ENCODE measurements around the gene STK24. TPM values are rescaled to one million over a fixed set of nuclear protein-coding genes. Genes with fewer than 3 reads are reported as not detected.

STK24 gene
- total RNA-seq, 4 donors from 2014 or later: 100 to 133 (median 124) TPM

GRCh38 chr13:98482476-98483444, 94.1 kb downstream of the STK24 start:
- no peak for TF ChIP-seq CTCF (IDR thresholded peaks at IDR 0.05; ENCODE audit: low read depth)

GRCh38 chr13:98480915-98481877, 95.7 kb downstream of the STK24 start:
- TF ChIP-seq CTCF (IDR thresholded peaks at IDR 0.05; ENCODE audit: low read depth): no peak

GRCh38 chr13:98479496-98480003, 97.4 kb downstream of the STK24 start:
- no peak for TF ChIP-seq CTCF (IDR thresholded peaks at IDR 0.05; ENCODE audit: low read depth)

- no peak for TF ChIP-seq CTCF (IDR thresholded peaks at IDR 0.05; ENCODE audit: low read depth)
These were observed 98.4 kb downstream of the STK24 start for GRCh38 chr13:98478189-98479129.

GRCh38 chr13:98476538-98476966, 100.4 kb downstream of the STK24 start:
- no peak for TF ChIP-seq CTCF (IDR thresholded peaks at IDR 0.05; ENCODE audit: low read depth)

GRCh38 chr13:98476106-98476505, 100.8 kb downstream of the STK24 start:
- no peak for TF ChIP-seq CTCF (IDR thresholded peaks at IDR 0.05; ENCODE audit: low read depth)

Data from subcutaneous adipose tissue (tissue), 4 donors.